Stimulated activated naive CD8-positive, alpha-beta T cell treated with anti-CD3 and anti-CD28 coated beads, Interleukin-15, amount 100 ng/mL, for 72 hours (primary cell): ENCODE data around the gene ASB2.
A peak's percentile ranks its signal among the peaks of the same experiment; 100 is the strongest.

Experiments
- ATAC-seq: fragments of 150-1000 bp; cut with Tn5 transposase; 2 replicates; pipeline ENCODE4 v1.10.0; 2021; ENCODE audit warnings: mild to moderate bottlenecking, moderate library complexity
- DNase-seq, 2 donors: peaks; one replicate each; pipeline ENCODE4 v3.0.0; 2021 to 2022
- H3K27ac Mint-ChIP-seq, 2 donors: one replicate each; pipeline ENCODE4 v1.8.0; 2022; ENCODE audit warnings: mild to moderate bottlenecking in 2 of 2, mixed read lengths in 2 of 2, moderate library complexity in 2 of 2
- H3K27me3 Mint-ChIP-seq: one replicate; pipeline ENCODE4 v1.8.0; 2022; ENCODE audit warnings: mixed read lengths
- H3K4me1 Mint-ChIP-seq: one replicate; pipeline ENCODE4 v1.8.0; 2022; ENCODE audit warnings: mild to moderate bottlenecking, mixed read lengths
- H3K4me3 Mint-ChIP-seq, 2 donors: one replicate each; pipeline ENCODE4 v1.8.0; 2022; ENCODE audit warnings: mild to moderate bottlenecking in 2 of 2, mixed read lengths in 2 of 2, moderate library complexity in 1 of 2
- H3K9me3 Mint-ChIP-seq, 2 donors: one replicate each; pipeline ENCODE4 v1.8.0; 2022; ENCODE audit warnings: mixed read lengths in 2 of 2

ASB2 gene, protein sequence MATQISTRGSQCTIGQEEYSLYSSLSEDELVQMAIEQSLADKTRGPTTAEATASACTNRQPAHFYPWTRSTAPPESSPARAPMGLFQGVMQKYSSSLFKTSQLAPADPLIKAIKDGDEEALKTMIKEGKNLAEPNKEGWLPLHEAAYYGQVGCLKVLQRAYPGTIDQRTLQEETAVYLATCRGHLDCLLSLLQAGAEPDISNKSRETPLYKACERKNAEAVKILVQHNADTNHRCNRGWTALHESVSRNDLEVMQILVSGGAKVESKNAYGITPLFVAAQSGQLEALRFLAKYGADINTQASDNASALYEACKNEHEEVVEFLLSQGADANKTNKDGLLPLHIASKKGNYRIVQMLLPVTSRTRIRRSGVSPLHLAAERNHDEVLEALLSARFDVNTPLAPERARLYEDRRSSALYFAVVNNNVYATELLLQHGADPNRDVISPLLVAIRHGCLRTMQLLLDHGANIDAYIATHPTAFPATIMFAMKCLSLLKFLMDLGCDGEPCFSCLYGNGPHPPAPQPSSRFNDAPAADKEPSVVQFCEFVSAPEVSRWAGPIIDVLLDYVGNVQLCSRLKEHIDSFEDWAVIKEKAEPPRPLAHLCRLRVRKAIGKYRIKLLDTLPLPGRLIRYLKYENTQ

DNA sequence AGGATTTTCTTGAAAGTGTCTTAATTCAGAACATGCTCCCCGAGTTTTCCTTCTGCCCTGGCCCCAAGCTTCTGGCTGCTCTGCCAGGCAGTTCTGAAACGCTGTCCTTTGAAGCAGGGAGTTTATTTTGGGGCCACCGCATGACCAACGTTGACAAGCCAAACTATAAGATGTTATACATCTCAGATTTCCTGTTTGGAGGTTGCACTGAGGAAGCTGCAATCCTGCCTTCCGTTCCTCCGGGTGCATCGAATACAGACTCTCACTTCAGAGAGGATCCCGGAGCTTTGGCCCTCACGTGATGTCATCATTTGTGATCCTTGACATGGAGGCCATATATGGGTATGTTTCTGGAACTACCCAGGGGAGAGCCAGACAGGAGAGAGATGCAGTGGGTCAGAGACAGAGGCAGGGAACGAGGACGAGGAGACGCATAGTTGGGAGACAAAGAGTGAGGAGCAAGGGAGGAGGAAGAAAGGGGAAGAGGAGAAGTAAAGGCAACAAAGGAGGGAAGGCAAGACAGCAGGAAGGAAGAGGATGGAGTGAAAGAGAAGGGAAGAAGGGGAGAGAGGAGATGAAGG lies at the start of gene ASB2:
TSS of gene ASB2 (minus strand) at position 94 of the 581 bp plus-strand sequence. CDS start 12,031 bp downstream, outside the sequence.
- Mint-ChIP-seq H3K27ac (peak within 1 kb of the TSS; percentile 89 to 96), H3K4me1 (peaks cover 100% of the 10 kb centered on the region), H3K27me3 (no peaks in the 10 kb centered on the region), H3K4me3 (peak within 1 kb of the TSS; percentile 66 to 72), H3K9me3 (peaks cover 7 to 18% of the 10 kb centered on the region in 2 donors)
- ATAC-seq (peak; percentile 0), DNase-seq (no peak)

- no peak overlapping the region for H3K27ac Mint-ChIP-seq
- no peaks in the 10 kb centered on the region for H3K9me3 Mint-ChIP-seq
- H3K27me3 Mint-ChIP-seq: peaks cover 16% of the 10 kb centered on the region
- peaks cover 39% of the 10 kb centered on the region for H3K4me1 Mint-ChIP-seq
- H3K4me3 Mint-ChIP-seq: peak overlapping the region; percentile 72 to 75
- DNase-seq: no peak
- no peak for ATAC-seq
These were observed 49.4 kb upstream of the ASB2 start for GRCh38 chr14:94025720-94026119.

DNA sequence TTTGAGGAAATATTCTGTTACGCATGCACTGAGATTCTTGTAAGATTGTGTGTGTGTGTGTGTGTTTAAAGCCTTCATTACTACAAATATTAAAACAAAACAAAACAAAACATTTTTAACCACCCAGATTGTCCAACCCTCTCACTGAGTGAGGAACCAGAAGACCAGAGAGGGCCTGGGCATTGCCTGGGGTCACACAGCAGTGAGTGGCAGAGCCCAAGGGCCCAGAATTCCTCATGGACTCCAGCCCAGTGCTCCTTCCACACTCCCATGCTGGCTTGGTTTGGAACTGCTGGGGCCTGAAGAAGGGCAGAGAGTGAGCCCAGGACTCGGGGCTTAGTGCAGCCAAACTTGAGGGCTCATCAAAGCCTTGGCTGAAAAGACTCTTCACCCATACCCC lies 48.2 kb upstream of the ASB2 start:
- Mint-ChIP-seq H3K27me3 (peaks cover 16% of the 10 kb centered on the region), H3K4me1 (peaks cover 43% of the 10 kb centered on the region), H3K9me3 (no peaks in the 10 kb centered on the region), H3K27ac (no peak overlapping the region), H3K4me3 (no peak overlapping the region)
- DNase-seq: no peak
- no peak for ATAC-seq

GRCh38 chr14:94022532-94023411 lies 46.4 kb upstream of the ASB2 start:
- ATAC-seq (no peak), DNase-seq (no peak)
- peaks cover 34% of the 10 kb centered on the region for H3K4me1 Mint-ChIP-seq
- H3K9me3 Mint-ChIP-seq: no peaks in the 10 kb centered on the region
- H3K27ac Mint-ChIP-seq: peak overlapping the region in 1 of 2 donors; percentile 78
- peak overlapping the region in 1 of 2 donors; percentile 34 for H3K4me3 Mint-ChIP-seq
- peaks cover 19% of the 10 kb centered on the region for H3K27me3 Mint-ChIP-seq

- ATAC-seq (peak; percentile 52), DNase-seq (peak in 1 of 2 donors; percentile 42)
- H3K27ac Mint-ChIP-seq: peak overlapping the region in 1 of 2 donors; percentile 34
- H3K9me3 Mint-ChIP-seq: no peaks in the 10 kb centered on the region
- peaks cover 34% of the 10 kb centered on the region for H3K4me1 Mint-ChIP-seq
- peak overlapping the region; percentile 26 to 30 for H3K4me3 Mint-ChIP-seq
- peaks cover 28% of the 10 kb centered on the region for H3K27me3 Mint-ChIP-seq
These were observed 45.2 kb upstream of the ASB2 start for GRCh38 chr14:94021416-94022157.

GRCh38 chr14:94021001-94021400 lies 44.6 kb upstream of the ASB2 start:
- peaks cover 31% of the 10 kb centered on the region for H3K27me3 Mint-ChIP-seq
- peaks cover 32% of the 10 kb centered on the region for H3K4me1 Mint-ChIP-seq
- H3K4me3 Mint-ChIP-seq: no peak overlapping the region
- no peak for ATAC-seq
- no peak for DNase-seq
- peak overlapping the region in 1 of 2 donors; percentile 34 for H3K27ac Mint-ChIP-seq
- H3K9me3 Mint-ChIP-seq: no peaks in the 10 kb centered on the region

- peaks cover 29% of the 10 kb centered on the region for H3K4me1 Mint-ChIP-seq
- no peak for ATAC-seq
- DNase-seq: no peak
These were observed 43.9 kb upstream of the ASB2 start for GRCh38 chr14:94020267-94020666.

GRCh38 chr14:94019329-94019728 lies 43.0 kb upstream of the ASB2 start:
- ATAC-seq (no peak), DNase-seq (no peak)
- Mint-ChIP-seq H3K27ac (no peak overlapping the region), H3K9me3 (no peaks in the 10 kb centered on the region), H3K27me3 (peaks cover 37% of the 10 kb centered on the region), H3K4me3 (no peak overlapping the region), H3K4me1 (peaks cover 29% of the 10 kb centered on the region)

More at GRCh38 chr14:94020267-94020666, 43.9 kb upstream of the ASB2 start:
- no peak overlapping the region for H3K4me3 Mint-ChIP-seq
- H3K27me3 Mint-ChIP-seq: peaks cover 31% of the 10 kb centered on the region
- no peak overlapping the region for H3K27ac Mint-ChIP-seq
- H3K9me3 Mint-ChIP-seq: no peaks in the 10 kb centered on the region

- Mint-ChIP-seq H3K9me3 (no peaks in the 10 kb centered on the region), H3K27ac (peak overlapping the region in 1 of 2 donors; percentile 19), H3K4me3 (no peak overlapping the region), H3K27me3 (peaks cover 30% of the 10 kb centered on the region), H3K4me1 (peaks cover 29% of the 10 kb centered on the region)
- DNase-seq: no peak
- ATAC-seq: no peak
These were observed 41.9 kb upstream of the ASB2 start for GRCh38 chr14:94018308-94018707.

DNA sequence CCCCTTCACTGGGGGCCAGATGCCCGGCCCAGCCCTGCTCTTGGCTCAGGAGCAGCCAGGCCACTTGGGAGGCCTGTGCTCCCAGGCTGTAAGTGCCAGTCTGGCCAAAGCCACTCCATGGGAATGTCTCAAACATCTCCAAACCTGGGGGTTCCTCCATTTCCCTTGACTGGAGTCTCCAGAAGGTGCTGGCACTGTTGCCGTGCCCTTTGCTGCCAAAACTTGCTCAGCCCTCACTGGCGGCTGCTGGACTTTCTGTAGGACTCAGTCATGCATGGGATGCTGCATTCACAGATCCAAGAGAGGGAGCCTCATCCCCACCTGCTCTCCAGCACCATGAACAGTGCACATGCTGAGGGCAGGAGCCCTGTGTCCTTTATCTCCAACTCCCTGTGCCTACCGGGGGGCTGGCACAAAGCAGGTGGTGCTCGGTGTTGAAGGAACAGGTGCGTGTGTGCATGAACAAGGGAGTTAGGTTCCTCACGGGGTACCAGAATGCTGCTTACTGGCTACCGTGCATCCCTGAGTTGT lies 40.1 kb upstream of the ASB2 start:
- Mint-ChIP-seq H3K4me3 (no peak overlapping the region), H3K27ac (no peak overlapping the region), H3K27me3 (peaks cover 23% of the 10 kb centered on the region), H3K4me1 (peaks cover 23% of the 10 kb centered on the region), H3K9me3 (no peaks in the 10 kb centered on the region)
- ATAC-seq (no peak), DNase-seq (no peak)

DNA sequence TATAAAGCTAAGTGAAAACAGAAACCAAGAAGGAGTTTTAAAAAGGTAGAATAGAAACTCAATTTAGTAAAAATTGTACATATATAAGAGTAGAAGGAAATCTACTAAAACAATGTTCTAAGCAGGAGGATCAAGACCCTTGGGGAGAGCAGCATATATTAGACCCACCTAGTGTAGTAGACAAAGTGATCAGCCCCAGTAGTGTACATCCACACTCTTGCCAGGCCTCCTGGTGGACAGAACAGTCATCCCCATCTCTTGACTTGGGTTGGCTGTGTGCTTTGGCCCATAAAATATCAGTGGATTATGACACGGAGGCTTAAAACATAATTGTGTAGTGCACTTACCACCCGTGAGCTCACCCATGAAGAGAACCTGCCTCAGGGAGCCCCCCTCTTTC lies 38.9 kb upstream of the ASB2 start:
- Mint-ChIP-seq H3K9me3 (no peaks in the 10 kb centered on the region), H3K4me3 (no peak overlapping the region), H3K4me1 (peaks cover 23% of the 10 kb centered on the region), H3K27ac (no peak overlapping the region), H3K27me3 (peaks cover 35% of the 10 kb centered on the region)
- DNase-seq (no peak), ATAC-seq (no peak)

DNA sequence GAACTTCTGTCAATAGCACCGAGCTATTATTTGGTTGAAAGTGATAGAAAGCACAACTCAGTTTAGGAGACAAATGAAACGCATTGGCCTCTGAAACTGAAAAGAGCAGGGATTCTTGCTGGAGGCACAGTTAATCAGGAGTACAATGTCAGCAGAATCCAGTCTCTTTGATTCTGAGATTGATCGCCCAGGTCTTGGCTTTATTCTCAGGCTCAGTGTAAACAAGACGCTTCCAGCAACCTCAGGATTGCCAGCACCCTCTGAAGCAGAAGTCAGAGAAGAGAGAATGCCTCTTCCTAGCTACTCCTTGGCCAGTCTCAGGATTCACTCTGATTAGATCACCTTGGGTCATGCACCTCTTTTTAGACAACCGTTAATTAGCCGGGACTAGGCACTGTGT lies 38.0 kb upstream of the ASB2 start:
- ATAC-seq: no peak

DNA sequence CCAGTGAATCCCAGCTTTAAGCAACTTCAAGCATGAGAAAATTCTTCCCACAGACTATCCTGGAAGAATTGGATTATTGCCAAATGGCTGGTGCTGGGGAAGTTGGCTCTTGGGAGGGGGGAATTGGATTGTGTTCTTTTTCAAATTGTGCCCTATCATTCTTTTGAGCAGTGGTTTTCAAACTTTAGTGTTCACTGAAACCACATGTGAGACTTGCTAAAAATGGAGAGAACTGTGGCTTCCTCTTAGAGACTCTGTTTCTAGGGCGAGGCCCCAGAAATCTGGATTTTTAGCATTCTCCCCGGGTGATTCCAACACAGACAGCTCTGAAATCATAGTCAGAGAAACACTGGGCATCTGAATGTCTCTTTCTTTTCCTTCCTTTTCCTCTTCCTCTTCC lies 35.4 kb upstream of the ASB2 start:
- Mint-ChIP-seq H3K27ac (peak overlapping the region in 1 of 2 donors; percentile 9), H3K9me3 (no peaks in the 10 kb centered on the region), H3K4me3 (peak overlapping the region; percentile 19 to 44), H3K4me1 (peaks cover 48% of the 10 kb centered on the region), H3K27me3 (peaks cover 39% of the 10 kb centered on the region)
- DNase-seq (no peak), ATAC-seq (peak; percentile 53)

More for the DNA sequence above, 38.0 kb upstream of the ASB2 start:
- H3K4me3 Mint-ChIP-seq: no peak overlapping the region
- H3K4me1 Mint-ChIP-seq: peaks cover 32% of the 10 kb centered on the region
- DNase-seq: no peak
- H3K9me3 Mint-ChIP-seq: no peaks in the 10 kb centered on the region
- no peak overlapping the region for H3K27ac Mint-ChIP-seq
- peaks cover 44% of the 10 kb centered on the region for H3K27me3 Mint-ChIP-seq

GRCh38 chr14:94010625-94011024 lies 34.3 kb upstream of the ASB2 start:
- ATAC-seq (no peak), DNase-seq (no peak)
- Mint-ChIP-seq H3K27me3 (peaks cover 35% of the 10 kb centered on the region), H3K27ac (no peak overlapping the region), H3K9me3 (no peaks in the 10 kb centered on the region), H3K4me3 (no peak overlapping the region), H3K4me1 (peaks cover 48% of the 10 kb centered on the region)
